ENCODE results near the gene SIRT5.

GRCh38 chr6:13590574-13591153, 16.3 kb downstream of the SIRT5 start:
- TF ChIP-seq CTCF (IDR thresholded peaks at IDR 0.05): no peak
- TF ChIP-seq EZH2 (IDR thresholded peaks at IDR 0.05; ENCODE audit: borderline replicate concordance, insufficient read depth, low read depth, low read length, poor library complexity, severe bottlenecking): no peak

All from B cell (primary cell).